ENCODE data around the gene KLF17.
"Not testable (repeated sequence)": the region's sequence is repeated elsewhere in the genome, so short reads cannot be mapped to it uniquely, and the experiment has no call there.

KLF17 gene

DNA sequence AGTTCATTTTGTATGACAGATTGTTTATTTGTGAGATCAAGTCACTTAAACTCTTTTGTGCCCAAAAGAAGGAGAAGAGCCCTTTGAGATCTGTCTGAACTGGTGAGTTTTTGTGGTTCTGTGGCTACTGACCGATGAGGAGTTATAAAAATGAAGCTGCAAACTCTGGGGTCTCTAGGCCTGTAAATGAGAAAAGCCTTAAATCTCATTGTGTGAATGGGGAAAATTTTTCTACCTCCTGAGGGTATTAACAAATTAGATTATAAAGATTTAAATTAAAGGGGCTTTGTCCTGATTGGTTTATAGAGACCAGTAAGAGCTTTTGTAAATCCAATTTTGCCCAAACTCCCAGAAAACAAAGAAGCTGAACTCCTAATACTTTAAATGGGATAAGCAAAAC is 9.7 kb upstream of the KLF17 start:
- DNase-seq = no peak

DNA sequence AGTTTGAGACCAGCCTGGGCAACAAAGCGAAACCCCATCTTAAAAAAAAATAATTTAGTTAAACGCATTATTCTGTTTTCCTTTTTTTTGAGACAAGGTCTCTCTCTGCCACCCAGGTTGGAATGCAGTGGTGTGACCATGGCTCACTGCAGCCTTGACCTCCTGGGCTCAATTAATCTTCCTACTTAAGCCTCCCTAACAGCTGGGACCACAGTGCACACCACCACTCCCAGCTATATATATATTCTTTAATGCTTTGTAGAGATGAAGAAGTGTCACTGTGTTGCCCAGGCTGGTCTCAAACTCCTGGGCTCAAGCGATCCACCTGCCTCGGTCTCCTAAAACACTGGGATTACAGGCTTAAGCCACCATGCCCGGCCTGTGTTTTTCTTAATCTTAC is 7.7 kb upstream of the KLF17 start:
- no peak for DNase-seq

- no peak for DNase-seq
Observed at GRCh38 chr1:44111861-44112260, 6.8 kb upstream of the KLF17 start.

GRCh38 chr1:44112486-44112885 is 6.1 kb upstream of the KLF17 start:
- no peak for DNase-seq

DNA sequence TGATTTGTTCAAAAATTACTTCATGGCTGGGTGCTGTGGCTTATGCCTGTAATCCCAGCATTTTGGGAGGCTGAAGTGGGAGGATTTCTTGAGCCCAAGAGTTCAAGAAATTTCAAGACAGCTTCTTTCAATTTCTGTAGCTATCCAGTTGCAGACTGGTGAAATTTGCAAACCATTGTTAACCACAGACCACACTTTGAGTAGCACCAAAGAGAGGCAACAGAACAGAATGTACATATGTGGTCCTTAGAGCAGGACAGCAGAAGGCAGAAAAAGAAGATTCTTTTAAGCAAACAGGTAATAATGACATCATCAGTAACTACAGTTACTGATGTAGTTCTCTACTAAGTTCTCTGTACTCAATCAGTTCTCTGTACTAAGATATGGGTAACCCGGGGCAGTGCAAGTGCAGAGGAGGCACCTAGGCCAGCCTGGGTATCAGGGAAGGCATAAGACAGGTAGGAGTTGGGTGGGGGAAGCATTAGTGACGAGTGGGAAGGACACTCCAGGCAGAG is 5.5 kb upstream of the KLF17 start:
- DNase-seq = no peak

DNA sequence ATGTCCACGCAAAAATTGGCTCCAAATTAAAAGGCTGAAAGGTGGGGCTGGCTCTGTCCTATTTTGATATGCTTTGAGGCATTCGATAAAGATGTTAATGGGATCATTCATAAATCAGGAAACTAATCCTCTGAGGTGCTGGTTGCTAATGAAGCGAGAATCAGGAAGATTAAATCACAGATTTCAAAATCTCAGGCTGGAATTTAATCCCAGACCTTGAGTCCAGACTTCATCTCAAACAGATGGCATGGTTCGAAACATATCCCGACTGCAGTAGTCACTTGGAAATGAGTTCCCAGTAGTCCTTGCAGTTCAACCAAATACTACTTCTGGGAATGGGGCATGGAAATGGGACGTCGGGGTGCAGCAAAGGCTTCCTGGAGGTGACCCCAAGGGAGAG is 4.5 kb upstream of the KLF17 start:
- no peak for DNase-seq

DNA sequence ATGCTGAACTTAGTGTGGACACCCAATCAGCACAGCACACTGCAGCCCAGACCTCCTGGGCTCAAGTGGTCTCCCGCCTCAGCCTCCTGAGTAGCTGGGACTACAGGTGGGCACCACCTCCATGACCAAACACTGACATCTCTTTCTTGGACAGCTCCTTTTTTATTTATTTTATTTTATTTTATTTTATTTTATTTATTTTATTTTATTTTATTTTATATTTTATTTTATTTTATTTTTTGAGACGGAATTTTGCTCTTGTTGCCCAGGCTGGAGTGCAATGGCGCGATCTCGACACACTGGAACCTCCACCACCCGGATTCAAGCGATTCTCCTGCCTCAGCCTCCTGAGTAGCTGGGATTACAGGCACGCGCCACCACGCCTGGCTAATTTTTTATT is 1.3 kb upstream of the KLF17 start:
- DNase-seq = not testable (repeated sequence)

DNA sequence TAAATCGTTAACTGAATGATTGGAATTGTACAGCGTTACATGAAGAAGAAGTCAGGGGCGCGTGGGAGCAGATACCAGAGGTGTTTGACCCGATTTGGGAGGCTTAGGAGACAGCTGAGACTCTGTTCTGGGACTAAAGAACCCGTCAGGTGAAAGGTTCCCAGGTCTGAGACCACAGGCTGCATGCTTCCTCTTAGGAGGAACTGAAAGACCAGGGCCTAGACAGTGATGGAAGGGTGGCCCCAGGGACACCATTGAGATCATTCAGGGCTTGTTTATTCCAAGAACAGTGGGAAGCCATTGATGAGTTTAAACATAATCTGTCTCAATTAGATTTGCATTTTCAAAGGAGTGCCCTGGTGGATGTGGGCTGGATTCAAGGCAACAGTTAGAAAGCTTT is 904 bp downstream of the KLF17 start:
- no peak for DNase-seq

DNA sequence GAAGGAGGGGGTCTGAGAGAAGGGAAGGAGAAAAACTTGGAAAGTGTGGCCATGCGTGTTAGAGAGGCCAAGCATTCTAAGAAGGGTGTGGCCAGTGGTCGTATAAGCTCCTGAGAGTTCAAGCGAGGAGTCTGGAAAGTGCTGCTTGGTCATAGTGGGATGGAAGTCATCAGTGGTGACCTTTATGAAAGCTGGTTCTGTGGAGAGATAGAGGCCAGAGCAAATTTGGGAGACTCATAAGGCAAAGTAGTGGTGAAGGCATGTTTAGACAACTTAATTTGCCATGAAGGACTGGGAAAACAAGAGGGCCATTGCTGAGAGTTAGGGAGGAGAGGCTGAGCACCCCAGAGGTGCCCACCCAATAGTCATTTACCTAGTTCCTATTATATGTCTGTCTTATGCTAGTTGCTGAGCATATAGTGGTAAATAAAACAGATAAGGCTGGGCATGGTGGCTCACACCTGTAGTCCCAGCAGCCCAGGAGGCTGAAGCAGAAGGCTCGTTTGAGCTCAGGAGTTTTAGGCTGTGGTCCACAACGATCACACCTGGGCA is 1.9 kb downstream of the KLF17 start:
- no peak for DNase-seq

GRCh38 chr1:44129616-44130500 is 11.2 kb downstream of the KLF17 start:
- DNase-seq = no peak

DNA sequence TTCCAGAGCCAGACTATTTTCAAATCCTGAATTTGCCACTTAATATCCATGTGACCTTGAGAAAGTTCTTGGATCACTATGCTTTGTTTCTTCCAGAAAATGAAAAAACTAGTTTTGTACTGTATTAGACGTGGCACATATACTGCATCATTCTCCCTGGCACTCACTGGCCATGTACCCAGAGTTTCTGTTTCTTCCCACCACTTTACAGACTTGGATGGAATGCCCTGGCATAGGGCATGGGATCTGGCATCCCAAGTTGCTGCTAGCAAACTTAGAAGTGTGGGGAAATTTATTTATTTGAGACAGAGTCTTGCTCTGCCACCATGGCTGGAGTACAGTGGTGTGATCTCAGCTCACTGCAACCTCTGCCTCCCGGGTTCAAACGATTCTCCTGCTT is 12.8 kb downstream of the KLF17 start:
- DNase-seq = no peak

- DNase-seq = no peak
Observed at GRCh38 chr1:44134071-44134920, 15.7 kb downstream of the KLF17 start.

- no peak for DNase-seq
Observed at GRCh38 chr1:44135886-44136285, 17.3 kb downstream of the KLF17 start.

GRCh38 chr1:44138239-44138638 is 19.6 kb downstream of the KLF17 start:
- no peak for DNase-seq

- not testable (repeated sequence) for DNase-seq
Observed at GRCh38 chr1:44139565-44139964, 20.9 kb downstream of the KLF17 start.

DNA sequence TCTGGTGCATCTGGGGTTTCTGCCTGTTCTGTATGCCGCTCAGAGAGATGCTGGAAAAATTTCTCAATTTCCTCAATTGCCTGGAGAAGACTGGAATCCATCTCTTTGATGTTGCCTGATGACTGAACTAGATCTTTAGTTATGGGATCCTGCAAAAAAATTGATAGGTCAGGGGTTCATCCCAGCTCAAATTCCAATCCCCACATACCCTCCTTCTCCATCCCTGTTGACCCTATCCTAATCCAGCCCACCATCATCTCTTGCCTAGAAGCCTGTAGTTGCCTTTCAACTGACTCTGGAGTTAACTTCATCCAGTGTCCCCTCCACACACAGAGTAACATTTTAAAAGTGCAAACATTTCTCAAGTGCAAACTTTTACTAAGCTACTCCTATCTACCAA is 22.9 kb downstream of the KLF17 start, which contains the start of gene KLF18:
TSS of gene KLF18 (minus strand) at position 101 of the 400 bp plus-strand sequence. CDS start at position 101, 0 bp downstream.
- DNase-seq = no peak

DNA sequence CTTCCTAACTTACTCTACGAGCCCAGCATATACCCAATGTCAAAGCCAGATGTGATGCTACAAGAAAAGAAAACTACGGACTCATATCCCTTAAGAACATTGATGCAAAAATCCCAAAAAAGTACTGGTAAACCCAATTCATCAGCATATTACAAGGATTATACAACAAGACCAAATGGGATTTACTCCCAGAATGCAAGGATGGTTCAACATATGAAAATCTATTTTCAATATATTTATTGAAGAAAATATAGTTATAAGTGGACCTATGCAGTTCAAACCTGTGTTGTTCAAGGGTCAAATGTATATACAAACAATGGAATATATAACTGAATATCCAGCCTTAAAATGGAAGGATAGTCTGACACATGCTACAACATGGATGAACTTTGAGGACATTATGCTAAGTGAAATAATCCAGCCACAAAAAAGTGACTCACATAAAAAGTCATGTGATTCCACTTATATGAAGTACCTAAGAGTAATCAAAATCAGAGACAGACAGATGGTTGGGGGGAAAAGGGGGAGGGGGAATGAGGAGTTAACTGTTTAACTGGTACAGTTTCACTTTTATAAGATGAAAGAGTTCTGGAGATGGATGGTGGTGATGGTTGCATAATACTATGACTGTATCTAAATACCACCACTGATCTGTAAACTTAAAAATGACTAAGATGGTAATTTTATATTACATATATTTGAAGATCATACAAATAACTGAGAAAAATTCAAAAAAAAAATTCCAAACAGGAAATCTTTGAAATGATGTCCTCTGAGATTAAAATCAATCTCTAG is 26.5 kb downstream of the KLF17 start:
- DNase-seq = no peak

- no peak for DNase-seq
Observed at GRCh38 chr1:44146536-44147361, 28.1 kb downstream of the KLF17 start.

GRCh38 chr1:44147582-44147981 is 29.0 kb downstream of the KLF17 start:
- no peak for DNase-seq

DNA sequence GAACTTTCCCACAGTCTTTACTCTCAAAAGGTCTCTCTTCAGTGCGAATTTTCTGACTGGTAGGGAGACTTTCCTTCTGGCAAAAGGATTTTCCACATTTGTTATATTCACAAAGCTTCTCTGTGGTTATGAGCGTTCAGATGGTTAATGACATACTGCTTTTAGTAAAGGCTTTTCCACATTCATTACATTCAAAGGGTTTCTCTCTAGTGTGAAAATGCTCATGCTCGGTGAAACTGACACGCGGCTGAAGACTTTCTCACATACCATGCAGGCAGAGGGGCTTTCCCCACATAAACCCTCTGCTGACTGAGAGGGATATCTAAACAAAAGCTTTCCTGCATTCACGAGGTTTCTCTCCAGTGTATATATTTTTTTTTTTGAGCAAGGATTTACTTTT is 32.7 kb downstream of the KLF17 start:
- DNase-seq = no peak

- DNase-seq = no peak
Observed at GRCh38 chr1:44151808-44152207, 33.2 kb downstream of the KLF17 start.

DNA sequence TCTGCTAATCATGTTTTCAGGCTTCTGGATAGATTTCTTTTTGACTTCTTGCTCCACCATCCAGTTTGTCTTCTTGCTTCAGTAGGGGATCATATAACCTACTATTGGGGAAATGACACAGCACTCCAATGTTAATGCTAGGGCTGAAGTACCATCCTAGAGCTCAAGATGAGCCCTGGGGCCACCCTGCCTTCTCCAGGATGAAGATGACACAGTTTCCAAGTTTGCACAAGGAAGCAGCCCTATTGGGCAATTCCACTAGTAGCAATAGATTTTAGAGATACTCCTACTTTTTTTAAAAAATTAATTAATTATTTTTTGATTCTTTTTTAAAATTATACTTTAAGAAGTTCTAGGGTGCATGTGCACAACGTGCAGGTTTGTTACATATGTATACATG is 34.1 kb downstream of the KLF17 start:
- DNase-seq = no peak

Data from islet precursor cell (in vitro differentiated cells).